MM.1S (cell line): ENCODE measurements around the gene PSG2.
"Not testable (repeated sequence)": the region's sequence is repeated elsewhere in the genome, so short reads cannot be mapped to it uniquely, and the experiment has no call there.

Experiments
- EZH2 ChIP-seq: fragments of 300-600 bp; sonication (generic); optimal IDR thresholded peaks from 2 replicates; pipeline ENCODE3; 2017; ENCODE audit warnings: low read depth, mild to moderate bottlenecking, antibody characterized with exemption, low read length, mixed read lengths
- EZH2phosphoT487 ChIP-seq: fragments of 300-600 bp; sonication (generic); IDR thresholded peaks from 2 replicates; pipeline ENCODE4 v1.6.1; 2018; ENCODE audit warnings: antibody characterized with exemption, low read length
- TF ChIP-seq, protein P1 (sequence below): fragments of 300-600 bp; sonication (generic); IDR thresholded peaks from 2 replicates; pipeline ENCODE4 v1.5.1; 2016; ENCODE audit warnings: antibody characterized with exemption, low read length, mixed read lengths

DNA sequence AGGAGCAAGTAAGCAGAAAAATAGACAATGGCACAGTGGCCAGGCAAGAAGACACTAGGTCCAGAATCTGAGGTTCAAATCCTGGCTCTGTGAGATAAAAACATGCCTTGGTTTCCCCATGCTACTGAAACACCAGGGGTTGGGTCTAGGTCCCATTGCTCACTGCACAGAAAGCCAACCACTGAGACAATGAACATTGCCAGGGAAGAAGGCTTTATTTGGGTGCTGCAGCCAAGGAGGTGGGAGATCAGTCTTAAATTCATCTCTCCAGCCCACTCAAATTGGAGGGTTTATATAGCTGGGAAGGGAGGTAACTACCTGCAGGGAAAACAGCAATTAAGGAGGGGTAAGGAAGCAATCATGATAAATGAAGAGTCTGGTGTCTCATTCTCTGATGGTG, 32.6 kb upstream of the PSG2 start:
- TF ChIP-seq, protein P1, sequence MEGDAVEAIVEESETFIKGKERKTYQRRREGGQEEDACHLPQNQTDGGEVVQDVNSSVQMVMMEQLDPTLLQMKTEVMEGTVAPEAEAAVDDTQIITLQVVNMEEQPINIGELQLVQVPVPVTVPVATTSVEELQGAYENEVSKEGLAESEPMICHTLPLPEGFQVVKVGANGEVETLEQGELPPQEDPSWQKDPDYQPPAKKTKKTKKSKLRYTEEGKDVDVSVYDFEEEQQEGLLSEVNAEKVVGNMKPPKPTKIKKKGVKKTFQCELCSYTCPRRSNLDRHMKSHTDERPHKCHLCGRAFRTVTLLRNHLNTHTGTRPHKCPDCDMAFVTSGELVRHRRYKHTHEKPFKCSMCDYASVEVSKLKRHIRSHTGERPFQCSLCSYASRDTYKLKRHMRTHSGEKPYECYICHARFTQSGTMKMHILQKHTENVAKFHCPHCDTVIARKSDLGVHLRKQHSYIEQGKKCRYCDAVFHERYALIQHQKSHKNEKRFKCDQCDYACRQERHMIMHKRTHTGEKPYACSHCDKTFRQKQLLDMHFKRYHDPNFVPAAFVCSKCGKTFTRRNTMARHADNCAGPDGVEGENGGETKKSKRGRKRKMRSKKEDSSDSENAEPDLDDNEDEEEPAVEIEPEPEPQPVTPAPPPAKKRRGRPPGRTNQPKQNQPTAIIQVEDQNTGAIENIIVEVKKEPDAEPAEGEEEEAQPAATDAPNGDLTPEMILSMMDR: not testable (repeated sequence)
- not testable (repeated sequence) for TF ChIP-seq EZH2, EZH2phosphoT487
